Type B pancreatic cell (in vitro differentiated cells): ENCODE data around the gene HMGCLL1. TPM values are rescaled to one million over a fixed set of nuclear protein-coding genes. Genes with fewer than 3 reads are reported as not detected.

Source experiments
- DNase-seq: peaks from one replicate; pipeline ENCODE4 v3.0.0; 2021; ENCODE audit warnings: mixed read lengths; ENCODE audit not compliant: unreplicated experiment; ENCODE audit errors: extremely low spot score
- H3K27ac Mint-ChIP-seq: 2 replicates; pipeline ENCODE4 v1.8.0; 2021; ENCODE audit warnings: mild to moderate bottlenecking, mixed read lengths
- H3K27me3 Mint-ChIP-seq: 2 replicates; pipeline ENCODE4 v1.8.0; 2021; ENCODE audit warnings: mixed read lengths
- H3K36me3 Mint-ChIP-seq: 2 replicates; pipeline ENCODE4 v1.8.0; 2021; ENCODE audit warnings: mixed read lengths
- H3K4me1 Mint-ChIP-seq: one replicate; pipeline ENCODE4 v1.8.0; 2021; ENCODE audit warnings: mixed read lengths; ENCODE audit not compliant: unreplicated experiment
- H3K4me3 Mint-ChIP-seq: 2 replicates; pipeline ENCODE4 v1.8.0; 2021; ENCODE audit warnings: mild to moderate bottlenecking, mixed read lengths
- H3K9me3 Mint-ChIP-seq: 2 replicates; pipeline ENCODE4 v1.8.0; 2021; ENCODE audit warnings: mixed read lengths
- CTCF ChIP-seq: fragments of 200-600 bp; sonication (generic); conservative IDR thresholded peaks from 2 replicates; pipeline ENCODE4 v1.5.0; 2021; ENCODE audit warnings: antibody characterized with exemption, mild to moderate bottlenecking
- total RNA-seq: library from RNA; stranded (reverse); gene quantifications from 2 replicates; pipeline ENCODE4 v1.2.1, GENCODE V29; 2021; ENCODE audit warnings: low replicate concordance

The HMGCLL1 gene
- total RNA-seq, 1 donor from 2014 or later: 1.6 TPM

DNA sequence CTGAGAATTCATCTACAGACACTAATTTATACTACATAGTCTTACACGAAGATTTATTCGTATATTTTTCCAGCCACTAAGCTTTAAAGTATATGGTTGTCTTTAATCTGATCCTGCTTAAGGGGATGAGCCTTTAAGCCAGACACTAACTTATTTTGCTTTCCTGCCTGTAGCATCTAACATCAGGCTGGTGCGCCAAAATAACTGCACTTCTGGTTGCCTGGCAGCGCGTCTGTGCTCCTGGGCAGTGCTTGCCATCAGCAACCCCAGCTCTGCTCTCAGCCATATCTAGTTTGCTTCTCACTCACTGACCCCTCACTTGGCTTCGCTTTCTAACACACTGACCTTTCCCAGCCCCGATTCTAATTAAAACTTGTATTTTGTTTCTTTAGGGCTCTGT is 21.8 kb downstream of the HMGCLL1 start:
- Mint-ChIP-seq H3K27me3 (peaks cover 3% of the 10 kb centered on the region), H3K4me3 (no peak overlapping the region), H3K4me1 (peaks cover 4% of the 10 kb centered on the region), H3K9me3 (no peaks in the 10 kb centered on the region), H3K36me3 (no peaks in the 10 kb centered on the region), H3K27ac (no peak overlapping the region)
- no peak for TF ChIP-seq CTCF
- no peak for DNase-seq

DNA sequence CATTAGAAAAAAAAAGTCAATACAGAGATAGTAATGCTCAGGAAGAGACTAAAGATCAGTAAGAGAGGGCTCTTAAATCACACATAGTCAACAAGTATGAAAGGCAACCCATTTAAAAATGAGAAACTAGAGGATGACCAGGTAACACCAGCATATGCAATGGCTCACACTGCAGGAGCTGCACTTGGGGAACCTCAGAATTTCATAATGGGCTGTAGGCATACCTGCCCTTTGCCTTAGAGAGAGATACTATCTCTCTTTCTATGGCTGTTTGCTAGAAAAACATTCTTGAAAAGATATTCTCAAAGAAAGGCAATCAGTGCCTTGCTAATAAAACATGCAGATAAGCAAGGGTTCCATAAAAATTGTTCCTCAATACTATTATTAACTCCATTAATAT is 33.2 kb downstream of the HMGCLL1 start:
- no peaks in the 10 kb centered on the region for H3K36me3 Mint-ChIP-seq
- no peaks in the 10 kb centered on the region for H3K9me3 Mint-ChIP-seq
- no peaks in the 10 kb centered on the region for H3K27me3 Mint-ChIP-seq
- TF ChIP-seq CTCF: no peak
- DNase-seq: no peak
- H3K4me1 Mint-ChIP-seq: no peaks in the 10 kb centered on the region
- no peak overlapping the region for H3K4me3 Mint-ChIP-seq
- no peak overlapping the region for H3K27ac Mint-ChIP-seq

DNA sequence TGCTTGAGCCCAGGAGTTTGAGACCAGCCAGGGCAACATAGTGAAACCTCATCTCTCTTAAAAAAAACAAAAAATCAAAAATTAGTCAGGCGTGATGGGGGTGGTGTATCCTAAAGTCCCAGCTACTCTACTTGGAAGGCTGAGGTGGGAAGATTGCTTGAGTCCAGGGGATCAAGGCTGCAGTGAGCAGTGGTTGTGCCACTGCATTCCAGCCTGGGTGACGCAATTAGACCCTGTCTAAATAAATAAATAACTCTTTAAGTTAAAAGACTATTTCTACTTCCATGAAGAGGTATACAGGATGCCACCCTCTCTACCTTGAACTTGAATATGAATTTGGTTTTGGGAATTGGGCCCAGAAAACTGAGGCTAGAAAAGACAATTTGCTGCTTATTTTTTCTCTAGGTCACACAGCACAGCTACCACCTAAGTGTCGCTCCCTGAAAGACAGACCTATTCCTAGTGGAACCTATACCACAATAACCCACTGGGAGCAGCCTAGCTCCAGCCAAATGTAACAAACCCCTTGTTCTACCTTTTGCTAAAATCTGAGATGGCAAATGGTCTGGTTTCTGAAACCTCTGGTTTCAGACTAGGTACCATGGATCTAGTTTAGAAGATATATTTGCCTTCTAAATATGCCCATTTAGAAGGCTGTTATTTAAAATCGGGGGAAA is 35.2 kb downstream of the HMGCLL1 start:
- Mint-ChIP-seq H3K9me3 (no peaks in the 10 kb centered on the region), H3K27ac (no peak overlapping the region), H3K4me3 (no peak overlapping the region), H3K36me3 (no peaks in the 10 kb centered on the region), H3K4me1 (no peaks in the 10 kb centered on the region), H3K27me3 (no peaks in the 10 kb centered on the region)
- no peak for DNase-seq
- TF ChIP-seq CTCF: peak; percentile 32

DNA sequence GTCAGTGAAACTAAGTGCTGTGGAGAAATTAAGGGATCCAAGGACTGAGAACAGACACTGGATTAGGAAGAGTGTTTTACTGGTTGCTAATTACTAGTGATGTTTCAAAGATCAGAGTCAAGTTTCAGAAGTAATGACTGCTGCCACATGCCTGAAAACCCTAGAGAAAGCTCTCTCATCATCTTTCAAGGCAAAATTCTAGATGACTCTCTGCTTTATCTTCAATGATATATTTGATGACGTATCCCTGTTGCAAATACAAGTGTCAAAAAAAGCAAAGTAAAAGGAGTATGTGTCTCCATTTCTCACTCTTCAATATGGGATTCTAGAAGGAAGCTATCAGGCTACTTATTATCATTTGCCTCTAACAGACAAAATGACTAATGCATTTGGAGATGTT is 38.0 kb downstream of the HMGCLL1 start:
- no peaks in the 10 kb centered on the region for H3K27me3 Mint-ChIP-seq

GRCh38 chr6:55536391-55536956 is 42.5 kb downstream of the HMGCLL1 start:
- no peak for TF ChIP-seq CTCF
- H3K9me3 Mint-ChIP-seq: no peaks in the 10 kb centered on the region
- H3K27ac Mint-ChIP-seq: no peak overlapping the region
- DNase-seq: no peak
- H3K4me3 Mint-ChIP-seq: no peak overlapping the region
- H3K4me1 Mint-ChIP-seq: no peaks in the 10 kb centered on the region
- H3K36me3 Mint-ChIP-seq: no peaks in the 10 kb centered on the region
- no peaks in the 10 kb centered on the region for H3K27me3 Mint-ChIP-seq

More for the DNA sequence above, 38.0 kb downstream of the HMGCLL1 start:
- Mint-ChIP-seq H3K36me3 (no peaks in the 10 kb centered on the region), H3K4me1 (no peaks in the 10 kb centered on the region), H3K4me3 (no peak overlapping the region), H3K27ac (no peak overlapping the region), H3K9me3 (no peaks in the 10 kb centered on the region)
- no peak for DNase-seq
- no peak for TF ChIP-seq CTCF
